H1 (cell line): ENCODE measurements around the gene RPL28. TPM values are rescaled to one million over a fixed set of nuclear protein-coding genes. Genes with fewer than 3 reads are reported as not detected.
A peak's percentile ranks its signal among the peaks of the same experiment; 100 is the strongest.

Experiments used
- CTCF ChIA-PET: fragments of 300-600 bp; sonication (Branson Sonifier 250); formaldehyde crosslinking; loops from one replicate; lab custom pipeline; 2021; ENCODE audit not compliant: partially characterized antibody; lab: Charles Lee
- POLR2A ChIA-PET: fragments of 300-600 bp; sonication (Branson Sonifier 250); formaldehyde crosslinking; loops from one replicate; lab custom pipeline; 2021; ENCODE audit warnings: inconsistent platforms; ENCODE audit not compliant: partially characterized antibody; lab: Charles Lee
- DNase-seq, 2 experiments: peaks; one replicate each; pipeline versions ENCODE4 v3.0.0 to v3.0.0-alpha.2; 2010 to 2022; ENCODE audit warnings: low spot score in 2 of 2, low read depth in 1 of 2, mixed read lengths in 1 of 2
- FAIRE-seq: peaks from 2 replicates; lab custom pipeline; 2011; peaks lifted over from hg19 to GRCh38; lab: Jason Lieb, UNC
- H2AFZ ChIP-seq: 2 replicates; pipeline ENCODE4 v1.8.1; 2012; ENCODE audit warnings: low read length, inconsistent platforms
- H2AK5ac ChIP-seq: 2 replicates; pipeline ENCODE4 v1.6.1; 2013; ENCODE audit warnings: low read depth, low read length
- H2BK120ac ChIP-seq: replicated peaks from 2 replicates; pipeline ENCODE3; 2013; ENCODE audit warnings: low read depth, low read length, inconsistent platforms
- H2BK12ac ChIP-seq: 2 replicates; pipeline ENCODE4 v1.6.1; 2013; ENCODE audit warnings: low read depth, low read length
- H2BK15ac ChIP-seq: 2 replicates; pipeline ENCODE4 v1.6.1; 2013; ENCODE audit warnings: low read length
- H2BK20ac ChIP-seq: 2 replicates; pipeline ENCODE4 v1.6.1; 2013; ENCODE audit warnings: low read length
- H2BK5ac ChIP-seq: 2 replicates; pipeline ENCODE4 v1.6.1; 2013; ENCODE audit warnings: low read depth, low read length
- H3K14ac ChIP-seq: 2 replicates; pipeline ENCODE4 v1.6.1; 2013; ENCODE audit warnings: inconsistent platforms; ENCODE audit not compliant: insufficient read length
- H3K18ac ChIP-seq: 2 replicates; pipeline ENCODE4 v1.6.1; 2013; ENCODE audit warnings: low read length; ENCODE audit errors: extremely low read depth
- H3K23ac ChIP-seq: 2 replicates; pipeline ENCODE4 v1.6.1; 2013; ENCODE audit warnings: inconsistent platforms; ENCODE audit not compliant: insufficient read length
- H3K23me2 ChIP-seq: 2 replicates; pipeline ENCODE4 v1.6.1; 2013; ENCODE audit warnings: low read depth, low read length
- H3K27ac ChIP-seq: 2 replicates; pipeline ENCODE4 v1.6.1; 2011; ENCODE audit warnings: low read depth, low read length, inconsistent platforms
- H3K27me3 ChIP-seq, 4 experiments: replicated peaks in 1 of 4; 1 replicate in 1 of 4; 2 replicates in 3 of 4; pipeline versions ENCODE4 v1.6.1 to v1.8.1; 2011 to 2013; ENCODE audit warnings: low read length in 3 of 4, mild to moderate bottlenecking in 3 of 4, inconsistent platforms in 2 of 4, mixed read lengths in 2 of 4, moderate library complexity in 1 of 4; ENCODE audit not compliant: control insufficient read depth in 3 of 4, insufficient read depth in 3 of 4; ENCODE audit errors: extremely low read depth in 1 of 4
- H3K36me3 ChIP-seq, 4 experiments: 2 replicates each; pipeline versions ENCODE4 v1.6.1 to v1.8.1; 2011 to 2013; ENCODE audit warnings: mild to moderate bottlenecking in 4 of 4, low read length in 3 of 4, moderate library complexity in 2 of 4, control low read depth in 1 of 4, inconsistent platforms in 1 of 4; ENCODE audit not compliant: insufficient read depth in 4 of 4, control insufficient read depth in 2 of 4
- H3K4ac ChIP-seq: replicated peaks from 2 replicates; pipeline ENCODE3; 2013; ENCODE audit warnings: low read length, low read depth, mixed read lengths, inconsistent platforms; ENCODE audit not compliant: insufficient read length
- H3K4me1 ChIP-seq, 4 experiments: replicated peaks in 1 of 4; 1 replicate in 1 of 4; 2 replicates in 3 of 4; pipeline versions ENCODE4 v1.6.1 to v1.8.1; 2011 to 2013; ENCODE audit warnings: low read length in 3 of 4, inconsistent platforms in 2 of 4, mixed read lengths in 1 of 4; ENCODE audit not compliant: insufficient read depth in 4 of 4, control insufficient read depth in 3 of 4
- H3K4me2 ChIP-seq, 2 experiments: 2 replicates each; pipeline versions ENCODE4 v1.6.1 to v1.8.1; 2011 to 2013; ENCODE audit warnings: low read depth in 2 of 2, low read length in 2 of 2, control low read depth in 1 of 2, inconsistent platforms in 1 of 2, mild to moderate bottlenecking in 1 of 2; ENCODE audit not compliant: insufficient read depth in 1 of 2
- H3K4me3 ChIP-seq, 4 experiments: fragments of 200-600, 300-600 bp in 1 of 4; sonication (generic), shearing (Covaris generic), sonication (Bioruptor Twin) in 1 of 4; 2 replicates each; pipeline versions ENCODE4 v1.5.1 to v1.8.1; 2011 to 2016; ENCODE audit warnings: low read length in 4 of 4, low read depth in 3 of 4, control low read depth in 2 of 4, inconsistent platforms in 2 of 4, mild to moderate bottlenecking in 2 of 4, mixed read lengths in 1 of 4, moderate library complexity in 1 of 4; ENCODE audit not compliant: insufficient read depth in 2 of 4; ENCODE audit errors: extremely low read depth in 1 of 4
- H3K56ac ChIP-seq: replicated peaks from 2 replicates; pipeline ENCODE3; 2013; ENCODE audit warnings: low read depth, mild to moderate bottlenecking, mixed read lengths, low read length, inconsistent platforms; ENCODE audit not compliant: insufficient read length
- H3K79me1 ChIP-seq: 2 replicates; pipeline ENCODE4 v1.6.1; 2013; ENCODE audit warnings: low read depth, low read length, control low read depth
- H3K79me2 ChIP-seq, 2 experiments: 2 replicates each; pipeline versions ENCODE4 v1.6.1 to v1.8.1; 2012 to 2013; ENCODE audit warnings: low read length in 2 of 2, mild to moderate bottlenecking in 2 of 2, inconsistent platforms in 1 of 2; ENCODE audit not compliant: insufficient read depth in 2 of 2, control insufficient read depth in 1 of 2
- H3K9ac ChIP-seq, 4 experiments: replicated peaks in 1 of 4; 1 replicate in 1 of 4; 2 replicates in 3 of 4; pipeline versions ENCODE4 v1.6.1 to v1.8.1; 2011 to 2013; ENCODE audit warnings: low read depth in 3 of 4, low read length in 3 of 4, control low read depth in 2 of 4, mild to moderate bottlenecking in 2 of 4, moderate library complexity in 2 of 4, inconsistent platforms in 1 of 4; ENCODE audit errors: extremely low read depth in 1 of 4
- H3K9me3 ChIP-seq, 2 experiments: 2 replicates each; pipeline versions ENCODE4 v1.6.1 to v1.8.1; 2012 to 2013; ENCODE audit warnings: mild to moderate bottlenecking in 2 of 2, moderate library complexity in 2 of 2, control low read depth in 1 of 2, inconsistent platforms in 1 of 2, low read depth in 1 of 2, low read length in 1 of 2, mixed read lengths in 1 of 2; ENCODE audit not compliant: insufficient read depth in 2 of 2
- H4K20me1 ChIP-seq, 2 experiments: replicated peaks in 1 of 2; 2 replicates each; pipeline versions ENCODE3 to v1.8.1; 2011 to 2013; ENCODE audit warnings: inconsistent platforms in 2 of 2, low read length in 2 of 2, mild to moderate bottlenecking in 1 of 2; ENCODE audit not compliant: insufficient read depth in 2 of 2, control insufficient read depth in 1 of 2
- H4K5ac ChIP-seq: 2 replicates; pipeline ENCODE4 v1.6.1; 2013; ENCODE audit warnings: low read length, low read depth, mixed read lengths, inconsistent platforms; ENCODE audit not compliant: insufficient read length
- H4K8ac ChIP-seq: 2 replicates; pipeline ENCODE4 v1.8.0; 2013; ENCODE audit warnings: mild to moderate bottlenecking, moderate library complexity, low read length, inconsistent platforms; ENCODE audit not compliant: insufficient read depth; ENCODE audit errors: extremely low read depth
- H4K91ac ChIP-seq: replicated peaks from 2 replicates; pipeline ENCODE3; 2013; ENCODE audit warnings: low read length, mixed read lengths, inconsistent platforms; ENCODE audit not compliant: insufficient read length
- ASH2L ChIP-seq: fragments of 200-600, 300-600 bp; sonication (generic); IDR thresholded peaks from one replicate; pipeline ENCODE4 v1.7.1; 2017; ENCODE audit warnings: low read length
- CHD2 ChIP-seq: IDR thresholded peaks from 2 replicates; pipeline ENCODE4 v1.6.1; 2012; ENCODE audit warnings: low read length, improper control_type of control experiment
- GABPA ChIP-seq: IDR thresholded peaks from 2 replicates; pipeline ENCODE4 v1.6.1; 2011; ENCODE audit warnings: mild to moderate bottlenecking, low read length, moderate library complexity, borderline replicate concordance; ENCODE audit not compliant: insufficient read depth
- GTF2F1 ChIP-seq: IDR thresholded peaks from 2 replicates; pipeline ENCODE4 v1.6.1; 2012; ENCODE audit warnings: low read depth, low read length, improper control_type of control experiment, borderline replicate concordance
- RBBP5 ChIP-seq: IDR thresholded peaks from 2 replicates; pipeline ENCODE4 v1.7.1; 2012; ENCODE audit warnings: low read depth, mild to moderate bottlenecking, inconsistent platforms, low read length, moderate library complexity, borderline replicate concordance
- TAF7 ChIP-seq: optimal IDR thresholded peaks from 2 replicates; pipeline ENCODE3; 2011; ENCODE audit warnings: low read depth, mild to moderate bottlenecking, inconsistent platforms, low read length, moderate library complexity, borderline replicate concordance
- YY1 ChIP-seq: IDR thresholded peaks from 2 replicates; pipeline ENCODE4 v1.6.1; 2011; ENCODE audit warnings: low read depth, mild to moderate bottlenecking, low read length
- ZNF274 ChIP-seq: IDR thresholded peaks from 2 replicates; pipeline ENCODE4 v1.7.0; 2012; ENCODE audit warnings: low read length, borderline replicate concordance; ENCODE audit errors: extremely low read depth
- WGBS, 2 experiments: shearing (Covaris generic) in 1 of 2; methylation state at CpG; one replicate each; pipeline versions ENCODE4 v1.1.6 to v1.1.7; 2013 to 2015; ENCODE audit warnings: low lambda C conversion rate in 2 of 2, mixed read lengths in 2 of 2, inconsistent platforms in 1 of 2, low coverage in 1 of 2, missing lambda C conversion rate in 1 of 2; ENCODE audit not compliant: insufficient replicate concordance in 2 of 2, insufficient coverage in 1 of 2, insufficient read length in 1 of 2; ENCODE audit errors: extremely low coverage in 1 of 2, missing lambda C conversion rate in 1 of 2; 5-methylcytosine and 5-hydroxymethylcytosine counted together
- polyA plus RNA-seq, 7 experiments: library from polyadenylated mRNA; depleted of rRNA in 3 of 7; stranded (reverse) in 5 of 7; unstranded in 2 of 7; fragments of >200 nt in 5 of 7; fragments of 200-250 nt in 2 of 7; gene quantifications; 1 replicate in 5 of 7; 2 replicates in 1 of 7; 4 replicates in 1 of 7; pipeline versions ENCODE4 v1.2.1 to v1.2.3, GENCODE V29; 2011 to 2013; ENCODE audit warnings: missing spikeins in 2 of 7, mixed read lengths in 2 of 7
- total RNA-seq: library from RNA; stranded (reverse); fragmentation: NEBNext Ultra II Directional; extraction: Animal tissue kit (Norgen Biotek cat#: 25700); gene quantifications from 2 replicates; pipeline ENCODE4 v1.2.1, GENCODE V29; 2021
- TF ChIP-seq, protein P1 (sequence below): IDR thresholded peaks from 2 replicates; pipeline ENCODE4 v1.6.1; 2012; ENCODE audit warnings: inconsistent platforms

The RPL28 gene
- total and polyA plus RNA-seq, 2 of the 8 experiments (the other 6 are each of a cell fraction or from before 2014, with no cell fraction given): 2,123 to 8,402 TPM

- Histone ChIP-seq H2BK15ac (peak overlapping the region; percentile 83; the same call in 1 of the 2 replicates), H2AFZ (no peak overlapping the region), H3K4ac (peak overlapping the region; percentile 82), H3K18ac (peak overlapping the region; percentile 99), H4K8ac (peak overlapping the region; percentile 88), H3K36me3 (peaks cover 0 to 45% (median 11%) of the 10 kb centered on the region in 4 experiments; a peak in 4 of 8 replicates), H3K4me2 (peak overlapping the region; percentile 66 to 67), H2BK12ac (peak overlapping the region; percentile 93), H3K9me3 (no peaks in the 10 kb centered on the region), H3K14ac (no peak overlapping the region), H4K91ac (peak overlapping the region; percentile 67), H3K4me1 (peaks cover 11 to 43% (median 29%) of the 10 kb centered on the region in 4 experiments), H3K79me2 (no peaks in the 10 kb centered on the region), H2AK5ac (peak overlapping the region; percentile 93; the same call in 1 of the 2 replicates), H3K9ac (peak overlapping the region in 3 of 4 experiments; percentile 25 to 28 (median 27); a peak in 3 of 7 replicates), H3K56ac (no peak overlapping the region), H3K27ac (peak overlapping the region; percentile 76), H2BK20ac (peak overlapping the region; percentile 90), H4K20me1 (peaks cover 0 to 8% of the 10 kb centered on the region in 2 experiments), H3K23ac (no peak overlapping the region), H2BK120ac (peak overlapping the region; percentile 45), H4K5ac (peak overlapping the region; percentile 86), H2BK5ac (peak overlapping the region; percentile 92), H3K23me2 (peaks cover 5% of the 10 kb centered on the region; the same call in 1 of the 2 replicates), H3K27me3 (peaks cover 14 to 20% (median 18%) of the 10 kb centered on the region in 4 experiments), H3K79me1 (no peaks in the 10 kb centered on the region), H3K4me3 (peak overlapping the region in 3 of 4 experiments; percentile 1 to 36 (median 2); a peak in 4 of 8 replicates)
- ChIA-PET POLR2A (interaction anchor here (0.7 to 7.9 kb wide), 25 partner anchors 8 to 112 kb away, joined by 3 to 58 read pairs (median 5); partner anchors contain the start of genes GARIN5B, IL11, KMT5C and TMEM190), CTCF (interaction anchor here (0.6 to 2.0 kb wide), 17 partner anchors 9 to 305 kb away, joined by 3 to 12 read pairs (median 4); partner anchors contain the start of genes KMT5C and TMEM238)
- DNase-seq: peak in 1 of 2 experiments; percentile 74
- peak; percentile 54; the same call in 1 of the 2 replicates for TF ChIP-seq CHD2
- no peak for TF ChIP-seq ZNF274
- TF ChIP-seq TAF7: peak; percentile 43
- TF ChIP-seq YY1: 0 out of 2 replicates have a peak, but pooled peaks have one; percentile 4
- TF ChIP-seq, protein P1, sequence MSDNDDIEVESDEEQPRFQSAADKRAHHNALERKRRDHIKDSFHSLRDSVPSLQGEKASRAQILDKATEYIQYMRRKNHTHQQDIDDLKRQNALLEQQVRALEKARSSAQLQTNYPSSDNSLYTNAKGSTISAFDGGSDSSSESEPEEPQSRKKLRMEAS: peak; percentile 75
- TF ChIP-seq GTF2F1: no peak
- 0 out of 2 replicates have a peak, but pooled peaks have one; percentile 61 for TF ChIP-seq RBBP5
- TF ChIP-seq ASH2L: peak; percentile 50
- TF ChIP-seq GABPA: peak; percentile 11; the same call in 1 of the 2 replicates
- 18% methylated on average over 22 of the region's 22 CpGs; no CpG with 5 or more reads in 1 of the 2 experiments for WGBS, 2 experiments
- FAIRE-seq: peak; percentile 7
Observed at GRCh38 chr19:55348317-55349034, 37.3 kb upstream of the RPL28 start.
